ENCODE results near the gene AGBL1.

The AGBL1 gene

DNA sequence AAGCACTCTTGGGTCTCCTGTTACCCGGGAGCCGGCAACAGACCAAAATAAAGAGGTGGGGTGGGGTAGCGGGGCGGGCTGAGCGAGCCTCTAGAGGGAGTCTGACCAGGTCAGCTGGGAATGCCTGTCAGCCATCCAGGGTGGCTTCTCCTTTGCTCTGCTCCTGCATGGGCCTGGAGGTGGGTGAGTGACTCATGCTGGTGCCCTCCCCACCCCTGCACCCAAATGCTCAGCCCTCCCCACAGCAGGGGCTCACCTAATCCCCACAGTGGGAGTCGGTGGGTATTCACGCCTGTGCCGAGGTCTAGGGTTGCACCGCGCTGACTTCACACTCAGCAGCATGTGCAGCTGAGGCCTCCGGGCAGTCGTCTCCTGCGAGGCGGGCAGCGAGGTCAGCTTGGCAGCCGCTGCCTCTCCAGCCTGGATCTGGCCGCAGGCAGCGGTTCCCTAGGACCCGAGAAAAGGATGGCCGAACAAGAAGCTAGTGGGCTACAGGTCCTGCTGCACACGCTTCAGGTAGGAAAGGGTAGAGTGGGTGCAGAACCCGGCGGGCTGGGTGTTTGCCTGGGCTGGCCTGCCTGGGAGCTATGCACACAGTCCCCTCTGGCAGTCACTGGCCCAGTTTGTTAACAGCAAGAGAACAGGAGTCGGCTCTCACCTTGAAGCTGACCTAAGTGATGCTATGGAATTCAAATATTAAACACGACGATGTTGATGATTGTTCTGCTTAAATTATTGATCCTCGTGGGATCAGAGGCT is at the start of gene AGBL1:
TSS of gene AGBL1 (plus strand) at position 364 of the 759 bp plus-strand sequence.
- DNase-seq (ENCODE audit: low read depth in 3 of 3): no peak

DNA sequence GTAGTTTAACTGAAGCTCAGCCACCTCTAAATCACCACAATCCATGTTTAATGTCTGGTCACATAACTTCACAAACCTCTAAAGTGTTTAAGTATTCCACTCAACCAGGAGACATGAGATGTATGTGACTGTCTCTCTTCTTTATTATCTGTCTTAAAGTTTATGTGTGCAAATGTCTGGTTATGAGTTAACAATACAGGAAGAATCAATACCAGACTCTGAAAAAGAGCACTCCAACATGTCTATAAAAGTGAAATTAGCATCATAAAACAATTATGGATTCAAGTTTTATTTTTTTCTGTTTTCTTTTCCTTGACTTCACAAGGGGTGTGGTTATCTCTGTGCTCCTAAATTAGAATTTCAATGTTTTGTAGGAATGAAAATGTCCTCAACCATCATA is 44.8 kb upstream of the AGBL1 start:
- no peak for DNase-seq (ENCODE audit: low read depth in 3 of 3)

GRCh38 chr15:86036243-86036642 is 43.4 kb upstream of the AGBL1 start:
- no peak for DNase-seq (ENCODE audit: low read depth in 3 of 3)

DNA sequence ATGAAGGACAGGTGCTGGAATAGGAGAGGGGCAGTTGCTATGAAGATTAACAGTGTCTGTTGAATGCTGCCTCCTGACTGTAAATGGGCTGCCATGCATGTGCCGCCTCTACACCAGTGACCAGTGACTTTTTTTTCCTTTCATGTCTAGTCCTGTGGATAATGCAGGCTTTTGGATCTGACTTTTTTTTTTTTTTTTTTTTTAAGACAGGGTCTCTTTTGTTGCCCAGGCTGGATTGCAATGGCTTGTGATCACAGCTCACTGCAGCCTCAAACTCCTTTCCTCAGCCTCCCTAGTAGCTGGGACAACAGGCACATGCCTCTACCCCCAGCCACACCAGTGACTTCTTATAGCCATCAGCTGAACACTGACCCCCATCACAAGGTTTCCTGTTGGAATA is 41.2 kb upstream of the AGBL1 start:
- DNase-seq (ENCODE audit: low read depth in 3 of 3): no peak

- DNase-seq (ENCODE audit: low read depth in 3 of 3): no peak
Observed at GRCh38 chr15:86040356-86041033, 39.2 kb upstream of the AGBL1 start.

DNA sequence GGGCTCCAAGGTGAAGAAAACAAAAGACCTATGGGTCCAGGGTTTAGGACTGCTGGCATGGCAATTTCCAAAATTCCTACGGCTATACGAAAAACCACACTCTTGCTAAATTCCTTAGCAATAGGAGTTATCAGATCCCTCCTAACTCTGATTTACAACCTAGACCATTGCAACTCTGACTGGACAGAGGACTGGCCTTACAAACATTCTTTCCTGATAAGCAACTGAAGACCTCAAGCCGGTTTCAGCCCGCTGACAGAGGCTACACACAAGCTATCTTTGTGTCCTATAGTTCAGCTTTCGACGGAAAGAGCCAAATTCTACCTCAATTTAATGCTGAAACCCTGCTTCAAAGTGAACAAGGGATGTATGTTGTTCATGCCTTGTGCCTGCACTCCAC is 38.3 kb upstream of the AGBL1 start:
- DNase-seq (ENCODE audit: low read depth in 3 of 3): no peak

GRCh38 chr15:86042226-86042625 is 37.4 kb upstream of the AGBL1 start:
- DNase-seq (ENCODE audit: low read depth in 3 of 3): no peak

DNA sequence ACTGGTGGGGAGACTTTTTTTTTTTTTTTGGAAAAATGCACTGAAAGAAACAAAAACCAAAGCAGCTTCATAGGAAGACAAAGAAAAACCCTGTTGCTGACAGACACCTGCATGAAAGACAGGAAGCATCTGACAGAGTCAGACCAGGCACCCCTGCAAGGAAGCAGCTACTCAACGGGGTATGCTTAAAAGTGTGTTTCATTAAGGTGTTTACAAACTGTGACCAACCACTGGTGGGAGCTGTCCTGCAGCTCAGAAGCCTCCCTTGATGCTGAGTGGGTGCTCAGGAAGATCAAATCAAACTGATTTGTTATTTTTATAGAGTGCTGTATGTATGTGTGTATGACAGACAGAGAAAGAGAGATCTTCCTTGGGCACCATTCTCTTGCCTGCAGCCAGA is 34.7 kb upstream of the AGBL1 start:
- DNase-seq (ENCODE audit: low read depth in 3 of 3): no peak

GRCh38 chr15:86054338-86054737 is 25.3 kb upstream of the AGBL1 start:
- DNase-seq (ENCODE audit: low read depth in 3 of 3): no peak

DNA sequence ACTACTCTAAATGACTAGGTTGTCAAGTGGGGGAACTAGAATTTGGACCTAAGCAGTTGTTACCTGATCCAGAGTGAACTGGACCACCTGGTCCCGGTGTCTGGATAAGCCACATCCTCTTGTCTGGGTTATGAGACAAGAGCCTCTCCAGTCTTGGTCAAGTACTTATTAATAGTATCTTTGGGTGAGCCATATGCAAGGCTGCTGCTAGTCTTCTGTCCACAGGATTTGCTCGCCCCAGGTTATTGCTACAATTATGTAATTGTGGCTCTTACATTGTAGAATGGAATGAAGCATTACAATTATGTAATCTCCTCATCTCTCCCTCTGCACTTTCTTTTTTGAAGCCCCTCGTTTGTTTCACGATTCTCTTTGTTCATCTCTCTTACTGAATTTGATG is 24.0 kb upstream of the AGBL1 start:
- DNase-seq (ENCODE audit: low read depth in 3 of 3): no peak

- DNase-seq (ENCODE audit: low read depth in 3 of 3): no peak
Observed at GRCh38 chr15:86059851-86060250, 19.8 kb upstream of the AGBL1 start.

DNA sequence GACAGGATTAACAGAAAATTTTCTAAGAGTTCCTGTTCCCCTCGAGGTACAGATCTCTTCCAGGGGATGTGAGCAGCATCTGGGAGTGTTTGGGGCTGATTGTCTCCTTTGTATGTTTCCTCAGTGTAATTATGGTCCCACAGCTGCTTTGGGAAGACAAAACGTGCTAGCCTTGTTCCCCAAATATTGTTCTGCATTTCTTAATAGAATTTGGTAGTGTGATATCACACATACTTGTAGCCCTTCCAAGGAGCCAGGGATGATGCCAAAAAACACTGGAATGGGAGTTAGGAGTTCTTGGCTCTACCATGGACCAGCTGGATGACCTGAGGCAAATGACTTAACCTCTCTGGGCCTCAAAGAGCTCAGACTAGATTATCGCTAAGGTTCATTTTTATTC is 19.0 kb upstream of the AGBL1 start:
- no peak for DNase-seq (ENCODE audit: low read depth in 3 of 3)

DNA sequence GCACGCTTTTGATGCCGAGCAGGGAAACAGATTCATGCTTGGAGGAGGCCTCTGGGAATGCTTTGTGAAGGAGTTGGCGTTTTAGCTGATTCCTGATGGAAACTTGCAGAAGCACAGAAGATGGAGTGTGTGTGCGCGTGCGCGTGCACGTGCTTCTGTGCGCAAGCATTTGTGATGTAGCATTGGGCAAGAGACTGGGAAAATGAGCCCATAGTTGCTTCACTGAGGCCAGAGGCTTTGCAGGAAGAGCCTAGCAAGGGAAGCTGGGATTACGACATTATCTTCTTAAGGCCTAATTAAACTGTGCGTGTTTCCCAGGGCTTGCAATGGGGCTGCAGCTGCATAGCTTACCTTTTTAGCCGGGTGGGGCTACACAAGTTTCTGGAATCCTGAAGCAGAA is 18.1 kb upstream of the AGBL1 start:
- DNase-seq (ENCODE audit: low read depth in 3 of 3): no peak

DNA sequence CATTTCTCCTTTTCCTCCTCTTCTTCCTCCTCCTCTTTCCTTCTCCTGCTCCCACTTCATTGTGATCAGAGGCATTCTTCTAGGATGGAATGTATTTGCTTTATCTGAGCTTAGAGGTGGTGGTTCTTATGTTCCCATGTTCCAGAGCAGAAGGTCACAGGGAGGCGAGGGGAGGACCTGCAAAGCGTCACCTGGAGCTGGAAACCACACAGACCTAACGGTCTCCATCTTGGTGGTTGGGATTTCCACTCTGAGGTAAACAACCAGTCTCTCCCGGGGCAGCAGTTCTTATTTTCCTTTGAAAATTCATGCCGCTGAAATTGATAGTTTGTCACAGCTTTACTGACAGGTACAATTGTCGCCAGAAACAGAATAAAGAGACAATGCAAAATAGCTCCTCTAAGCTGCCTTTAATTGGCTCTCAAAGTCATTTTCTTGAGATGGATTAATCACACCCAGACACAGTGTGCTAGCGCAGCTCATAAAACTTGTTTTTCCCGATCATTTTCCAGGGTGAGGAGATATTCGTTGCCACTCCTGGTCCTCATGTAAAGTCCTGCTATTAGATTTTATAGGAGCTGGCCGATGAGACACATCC is 16.9 kb upstream of the AGBL1 start:
- DNase-seq (ENCODE audit: low read depth in 3 of 3): no peak

- no peak for DNase-seq (ENCODE audit: low read depth in 3 of 3)
Observed at GRCh38 chr15:86063356-86064095, 16.1 kb upstream of the AGBL1 start.

- DNase-seq (ENCODE audit: low read depth in 3 of 3): no peak
Observed at GRCh38 chr15:86064326-86064725, 15.3 kb upstream of the AGBL1 start.

- DNase-seq (ENCODE audit: low read depth in 3 of 3): no peak
Observed at GRCh38 chr15:86066174-86066834, 13.4 kb upstream of the AGBL1 start.

GRCh38 chr15:86073281-86073680 is 6.4 kb upstream of the AGBL1 start:
- DNase-seq (ENCODE audit: low read depth in 3 of 3): no peak

DNA sequence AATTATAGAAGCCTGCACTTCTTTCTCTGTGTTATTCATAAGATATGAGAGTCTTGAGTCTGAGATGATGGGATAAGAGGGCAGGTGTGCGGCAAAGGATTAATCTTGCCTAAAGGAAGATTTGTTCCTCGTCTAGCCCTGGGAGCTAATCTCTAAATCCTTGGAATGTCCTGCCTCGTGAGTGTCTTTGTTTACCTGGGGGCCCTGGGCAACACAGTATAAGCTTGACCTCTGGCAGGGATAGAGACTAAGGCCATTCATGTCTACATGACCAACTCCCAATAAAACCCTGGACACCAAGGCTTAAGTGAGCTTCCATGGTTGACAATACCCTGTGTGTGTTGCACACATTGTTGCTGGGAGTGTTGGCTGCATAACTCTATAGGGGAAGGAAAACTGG is 3.2 kb upstream of the AGBL1 start:
- no peak for DNase-seq (ENCODE audit: low read depth in 3 of 3)

DNA sequence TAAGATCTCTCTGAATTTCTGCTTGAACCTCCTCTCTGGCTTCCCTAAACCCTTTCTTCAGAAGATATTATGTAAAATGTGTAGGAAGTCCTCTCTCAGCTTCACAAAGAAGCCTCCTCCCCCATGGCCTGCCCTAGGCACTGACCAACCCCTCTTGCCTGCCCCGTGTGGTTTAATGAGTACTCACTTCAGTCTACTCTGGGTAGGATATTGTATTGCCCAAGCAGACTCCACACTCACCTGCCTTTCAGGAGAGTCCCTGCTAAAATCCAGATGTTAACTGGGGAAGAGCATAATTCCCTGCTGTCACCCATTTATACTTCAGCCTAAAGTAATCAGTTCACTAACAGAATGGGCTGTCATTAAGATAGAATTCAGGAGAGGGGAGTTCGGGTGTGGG is 2.6 kb upstream of the AGBL1 start:
- DNase-seq (ENCODE audit: low read depth in 3 of 3): no peak

DNA sequence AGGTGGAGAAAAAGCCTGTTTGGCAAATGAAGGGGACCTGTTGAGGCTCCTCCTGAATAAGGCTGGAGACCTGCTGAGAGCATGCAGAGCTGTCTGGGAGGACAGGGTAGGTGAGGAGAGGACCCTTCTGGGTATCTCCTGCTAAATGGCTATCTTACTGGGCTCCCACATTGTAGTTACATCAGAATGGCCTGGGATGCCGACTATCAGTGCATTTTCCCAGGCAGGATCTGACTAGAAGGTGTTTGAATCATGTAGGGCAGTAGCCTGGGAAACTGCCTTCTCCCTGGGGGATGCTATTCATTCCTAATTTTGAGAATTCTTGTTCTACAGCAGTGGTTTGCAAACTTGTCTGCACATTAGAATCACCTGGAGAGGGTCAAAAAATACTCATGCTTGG is 631 bp downstream of the AGBL1 start:
- DNase-seq (ENCODE audit: low read depth in 3 of 3): no peak

Measured in stimulated activated CD4-positive, alpha-beta T cell treated with anti-CD3 and anti-CD28 coated beads, TNF-alpha, amount 100 ng/mL, for 4 hours (primary cell).